ENCODE measurements around the gene OR1F1. TPM values are rescaled to one million over a fixed set of nuclear protein-coding genes. Genes with fewer than 3 reads are reported as not detected.

OR1F1 gene
- total RNA-seq, 4 donors from 2014 or later = not detected

DNA sequence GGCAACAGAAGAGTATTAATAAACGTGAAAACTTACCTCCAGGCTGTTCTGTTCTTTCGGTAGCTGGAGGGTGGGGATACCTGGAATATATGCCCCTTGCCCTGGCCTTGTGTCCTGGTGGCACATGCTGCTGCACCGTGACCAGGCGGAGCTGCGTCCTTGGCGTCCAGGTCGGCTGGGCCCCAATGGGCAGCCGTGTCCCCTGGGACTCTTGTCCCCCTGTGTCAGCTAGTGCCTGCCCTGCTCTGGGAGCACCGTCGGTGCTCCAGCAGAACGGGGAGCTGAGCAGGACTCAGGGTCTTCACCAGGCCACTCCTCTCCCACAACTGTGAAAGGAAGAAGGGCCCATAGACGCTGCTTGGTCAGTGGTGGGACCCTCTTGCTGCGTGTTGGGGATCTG lies 45.2 kb upstream of the OR1F1 start:
- ATAC-seq (ENCODE audit: low FRiP score) = no peak
- DNase-seq (ENCODE audit: low spot score) = no peak
- TF ChIP-seq, protein P1, sequence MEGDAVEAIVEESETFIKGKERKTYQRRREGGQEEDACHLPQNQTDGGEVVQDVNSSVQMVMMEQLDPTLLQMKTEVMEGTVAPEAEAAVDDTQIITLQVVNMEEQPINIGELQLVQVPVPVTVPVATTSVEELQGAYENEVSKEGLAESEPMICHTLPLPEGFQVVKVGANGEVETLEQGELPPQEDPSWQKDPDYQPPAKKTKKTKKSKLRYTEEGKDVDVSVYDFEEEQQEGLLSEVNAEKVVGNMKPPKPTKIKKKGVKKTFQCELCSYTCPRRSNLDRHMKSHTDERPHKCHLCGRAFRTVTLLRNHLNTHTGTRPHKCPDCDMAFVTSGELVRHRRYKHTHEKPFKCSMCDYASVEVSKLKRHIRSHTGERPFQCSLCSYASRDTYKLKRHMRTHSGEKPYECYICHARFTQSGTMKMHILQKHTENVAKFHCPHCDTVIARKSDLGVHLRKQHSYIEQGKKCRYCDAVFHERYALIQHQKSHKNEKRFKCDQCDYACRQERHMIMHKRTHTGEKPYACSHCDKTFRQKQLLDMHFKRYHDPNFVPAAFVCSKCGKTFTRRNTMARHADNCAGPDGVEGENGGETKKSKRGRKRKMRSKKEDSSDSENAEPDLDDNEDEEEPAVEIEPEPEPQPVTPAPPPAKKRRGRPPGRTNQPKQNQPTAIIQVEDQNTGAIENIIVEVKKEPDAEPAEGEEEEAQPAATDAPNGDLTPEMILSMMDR (IDR thresholded peaks at IDR 0.05) = no peak

DNA sequence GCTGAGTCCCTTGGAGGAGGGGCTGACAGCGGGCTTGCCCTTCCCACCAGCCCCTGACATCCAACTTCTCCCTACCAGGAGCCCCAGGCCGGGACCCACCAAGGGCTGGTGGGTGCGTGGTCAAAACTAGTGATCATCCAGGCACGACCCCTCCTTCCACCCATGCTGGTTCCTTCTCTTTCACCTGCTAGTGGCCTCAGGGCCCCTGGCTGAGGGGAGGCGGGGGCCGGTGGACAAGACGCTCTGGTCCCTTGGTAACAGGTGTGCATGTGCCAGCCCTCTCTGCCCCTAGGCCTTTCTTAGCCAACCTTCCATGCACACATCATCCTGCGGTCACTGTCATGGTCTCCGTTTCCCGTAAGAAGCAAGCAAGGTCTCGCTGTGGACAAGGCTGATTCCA lies 44.8 kb upstream of the OR1F1 start:
- DNase-seq (ENCODE audit: low spot score) = no peak
- ATAC-seq (ENCODE audit: low FRiP score) = no peak
- TF ChIP-seq, protein P1 (IDR thresholded peaks at IDR 0.05) = no peak

DNA sequence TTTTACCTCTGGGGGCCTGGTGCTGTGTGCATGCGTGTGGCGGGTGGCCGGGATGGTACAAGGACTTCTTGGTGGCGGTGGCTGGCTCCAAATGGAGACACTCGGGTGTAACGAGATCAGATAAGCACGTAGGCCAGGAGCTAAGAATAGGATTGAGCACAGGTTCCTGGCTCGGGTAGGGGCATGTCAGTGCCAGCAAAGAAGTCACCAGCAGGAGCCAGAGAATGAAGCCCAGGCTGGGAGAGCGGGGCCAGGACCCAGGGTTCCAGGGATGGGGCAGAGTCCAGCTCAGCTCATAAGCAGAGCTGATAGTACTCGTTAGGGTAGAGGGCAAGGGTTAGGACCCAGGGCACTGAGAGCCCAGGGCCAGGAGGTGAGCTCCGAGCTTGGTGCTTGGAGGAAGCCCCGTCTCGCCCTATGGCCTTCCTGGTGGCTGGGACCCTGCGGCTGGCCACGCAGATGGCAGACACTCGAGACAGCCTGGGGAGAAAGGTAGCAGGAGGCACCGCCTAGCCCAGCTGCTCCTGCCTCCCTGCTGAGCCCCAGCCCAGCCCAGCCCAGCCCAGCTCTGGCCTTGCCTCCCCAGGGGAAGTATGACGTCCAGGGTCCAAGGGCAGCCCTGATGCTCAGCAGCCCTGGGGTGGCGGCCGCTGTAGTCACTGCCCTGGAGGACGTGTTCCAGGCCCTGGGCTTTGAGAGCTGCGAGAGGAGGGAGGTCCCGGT lies 44.2 kb upstream of the OR1F1 start:
- TF ChIP-seq, protein P1 (IDR thresholded peaks at IDR 0.05) = no peak
- DNase-seq (ENCODE audit: low spot score) (no peak), ATAC-seq (ENCODE audit: low FRiP score) (no peak)

DNA sequence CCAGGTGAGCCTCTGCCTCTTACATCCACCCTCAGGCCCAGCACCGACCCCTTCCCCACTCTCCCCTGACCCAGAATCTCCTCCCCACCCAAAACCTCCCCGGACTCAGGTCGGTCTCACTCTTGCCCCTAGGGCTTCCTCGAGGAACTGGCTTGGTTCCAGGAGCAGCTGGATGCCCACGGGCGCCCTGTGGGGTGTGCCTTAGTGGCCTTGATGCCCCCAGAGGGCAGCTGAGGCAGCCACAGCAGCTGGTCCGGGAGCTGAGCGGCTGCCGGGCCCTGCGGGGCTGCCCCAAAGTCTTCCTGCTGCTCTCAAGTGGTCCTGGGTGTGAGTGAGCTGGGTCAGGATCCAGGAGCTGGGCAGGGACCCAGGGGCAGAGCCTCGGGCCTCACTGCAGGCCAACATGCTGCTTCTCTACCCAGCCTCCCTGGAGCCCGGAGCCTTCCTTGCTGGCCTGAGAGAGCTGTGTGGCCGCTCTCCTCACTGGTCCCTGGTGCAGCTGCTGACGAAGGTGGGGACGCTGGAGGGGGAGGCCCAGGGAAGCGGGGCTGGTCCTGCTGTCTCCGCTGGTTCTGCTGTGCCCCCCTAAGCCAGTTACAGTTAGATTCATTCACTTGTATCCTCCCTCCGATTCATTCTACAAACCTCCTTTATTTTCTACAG lies 43.6 kb upstream of the OR1F1 start:
- TF ChIP-seq, protein P1 (IDR thresholded peaks at IDR 0.05) = no peak
- ATAC-seq (ENCODE audit: low FRiP score) (no peak), DNase-seq (ENCODE audit: low spot score) (no peak)

DNA sequence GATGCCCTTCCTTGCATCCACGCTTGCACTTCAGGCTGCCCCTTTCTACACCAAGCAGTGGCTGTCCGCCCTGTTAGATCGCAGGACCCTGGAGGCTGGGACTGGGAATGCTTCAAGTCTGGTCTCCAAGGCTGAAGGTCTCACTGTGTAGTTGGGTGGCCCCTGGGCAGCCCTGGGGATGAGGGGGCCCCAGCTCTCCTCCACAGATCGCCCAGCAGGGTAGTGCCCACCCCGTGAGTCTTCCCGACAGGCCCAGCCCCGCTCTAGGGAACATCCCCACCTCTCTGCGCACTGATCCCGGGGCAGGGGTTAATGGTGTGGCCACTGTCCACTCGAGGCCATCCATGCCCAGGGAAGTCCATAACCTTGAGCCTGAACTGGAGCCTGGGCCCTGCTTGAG lies 42.9 kb upstream of the OR1F1 start:
- TF ChIP-seq, protein P1 (IDR thresholded peaks at IDR 0.05) = no peak
- ATAC-seq (ENCODE audit: low FRiP score) (no peak), DNase-seq (ENCODE audit: low spot score) (no peak)

DNA sequence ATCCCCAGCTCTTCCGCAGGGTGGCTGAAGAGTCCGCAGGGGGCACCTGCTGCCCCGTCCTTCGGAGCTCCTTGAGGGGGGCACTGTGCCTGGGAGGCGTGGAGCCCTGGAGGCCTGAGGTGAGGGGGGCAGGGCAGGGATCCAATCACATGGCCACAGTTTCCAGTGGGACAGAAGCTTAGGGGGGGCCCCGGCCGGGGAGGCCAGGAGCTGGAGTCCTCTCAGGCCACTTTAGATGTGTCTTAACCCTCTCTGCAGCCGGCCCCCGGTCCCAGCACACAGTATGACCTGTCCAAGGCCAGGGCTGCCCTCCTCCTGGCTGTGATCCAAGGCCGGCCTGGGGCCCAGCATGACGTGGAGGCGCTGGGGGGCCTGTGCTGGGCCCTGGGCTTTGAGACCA lies 42.3 kb upstream of the OR1F1 start:
- TF ChIP-seq, protein P1 (IDR thresholded peaks at IDR 0.05) = no peak
- ATAC-seq (ENCODE audit: low FRiP score) (no peak), DNase-seq (ENCODE audit: low spot score) (no peak)
